Natural killer cell treated with Interleukin-12 subunit alpha and Interleukin-12 subunit beta and Interleukin-15 and Interleukin-18, amount 100 ng/mL, for 72 hours (primary cell): ENCODE measurements around the gene GJC1. TPM values are rescaled to one million over a fixed set of nuclear protein-coding genes. Genes with fewer than 3 reads are reported as not detected.

Experiments
- ATAC-seq, 2 donors: fragments of 150-1000 bp; cut with Tn5 transposase in 1 of 2; sonication (Bioruptor Pico), chemical (Tn5 transposase) in 1 of 2; 2 replicates each; pipeline ENCODE4 v1.10.0; 2021
- DNase-seq: peaks from one replicate; pipeline ENCODE4 v3.0.0; 2022; ENCODE audit warnings: low spot score
- H3K27ac Mint-ChIP-seq, 2 donors: 1 replicate in 1 of 2; 2 replicates in 1 of 2; pipeline ENCODE4 v1.8.0; 2022; ENCODE audit warnings: mixed read lengths in 2 of 2, mild to moderate bottlenecking in 1 of 2, moderate library complexity in 1 of 2
- H3K27me3 Mint-ChIP-seq, 2 donors: 1 replicate in 1 of 2; 2 replicates in 1 of 2; pipeline ENCODE4 v1.8.0; 2022; ENCODE audit warnings: mixed read lengths in 2 of 2
- H3K36me3 Mint-ChIP-seq: one replicate; pipeline ENCODE4 v1.8.0; 2022; ENCODE audit warnings: mixed read lengths
- H3K4me1 Mint-ChIP-seq, 2 donors: 1 replicate in 1 of 2; 2 replicates in 1 of 2; pipeline ENCODE4 v1.8.0; 2022; ENCODE audit warnings: low read depth in 2 of 2, mixed read lengths in 2 of 2, mild to moderate bottlenecking in 1 of 2
- H3K4me3 Mint-ChIP-seq: one replicate; pipeline ENCODE4 v1.8.0; 2022; ENCODE audit warnings: mixed read lengths
- H3K9me3 Mint-ChIP-seq: 2 replicates; pipeline ENCODE4 v1.8.0; 2022; ENCODE audit warnings: mixed read lengths
- total RNA-seq, 2 donors: library from RNA; stranded (reverse); gene quantifications; one replicate each; pipeline ENCODE4 v1.2.3, GENCODE V29; 2022

Gene GJC1
- total RNA-seq, 2 donors from 2014 or later, result 1.4 to 2.5 TPM

- H3K27me3 Mint-ChIP-seq, result peaks cover 0 to 8% of the 10 kb centered on the region in 2 donors
- H3K9me3 Mint-ChIP-seq, result no peaks in the 10 kb centered on the region
- H3K4me3 Mint-ChIP-seq, result peak overlapping the region; percentile 88
- no peak overlapping the region for H3K27ac Mint-ChIP-seq
- H3K4me1 Mint-ChIP-seq, result peaks cover 5 to 17% of the 10 kb centered on the region in 2 donors
- no peaks in the 10 kb centered on the region for H3K36me3 Mint-ChIP-seq
- DNase-seq (peak; percentile 86), ATAC-seq (peak; percentile 51 to 60)
Measured at GRCh38 chr17:44774271-44775135, 55.6 kb downstream of the GJC1 start.

- DNase-seq (no peak), ATAC-seq (no peak)
- Mint-ChIP-seq H3K9me3 (no peaks in the 10 kb centered on the region), H3K36me3 (no peaks in the 10 kb centered on the region), H3K4me3 (no peak overlapping the region), H3K27ac (no peak overlapping the region), H3K27me3 (peaks cover 0 to 8% of the 10 kb centered on the region in 2 donors), H3K4me1 (peaks cover 5 to 10% of the 10 kb centered on the region in 2 donors)
Measured at GRCh38 chr17:44773140-44773539, 56.9 kb downstream of the GJC1 start.

- DNase-seq, result no peak
- no peak overlapping the region for H3K4me3 Mint-ChIP-seq
- no peaks in the 10 kb centered on the region for H3K36me3 Mint-ChIP-seq
- peaks cover 5 to 10% of the 10 kb centered on the region in 2 donors for H3K4me1 Mint-ChIP-seq
- H3K9me3 Mint-ChIP-seq, result no peaks in the 10 kb centered on the region
- H3K27me3 Mint-ChIP-seq, result peaks cover 0 to 8% of the 10 kb centered on the region in 2 donors
- no peak overlapping the region for H3K27ac Mint-ChIP-seq
- ATAC-seq, result no peak
Measured at GRCh38 chr17:44772308-44773045, 57.6 kb downstream of the GJC1 start.

GRCh38 chr17:44770166-44770925 is 59.7 kb downstream of the GJC1 start:
- Mint-ChIP-seq H3K27ac (no peak overlapping the region), H3K27me3 (peaks cover 0 to 5% of the 10 kb centered on the region in 2 donors), H3K9me3 (no peaks in the 10 kb centered on the region), H3K4me3 (no peak overlapping the region), H3K36me3 (no peaks in the 10 kb centered on the region), H3K4me1 (peaks cover 3 to 5% of the 10 kb centered on the region in 2 donors)
- no peak for DNase-seq
- ATAC-seq, result no peak

GRCh38 chr17:44769647-44770084 is 60.4 kb downstream of the GJC1 start:
- no peak for ATAC-seq
- Mint-ChIP-seq H3K36me3 (no peaks in the 10 kb centered on the region), H3K4me3 (no peak overlapping the region), H3K9me3 (no peaks in the 10 kb centered on the region), H3K27me3 (peaks cover 0 to 5% of the 10 kb centered on the region in 2 donors), H3K27ac (no peak overlapping the region), H3K4me1 (peaks cover 0 to under 1% of the 10 kb centered on the region in 2 donors)
- DNase-seq, result no peak

GRCh38 chr17:44769230-44769629 is 60.9 kb downstream of the GJC1 start:
- Mint-ChIP-seq H3K27ac (no peak overlapping the region), H3K36me3 (no peaks in the 10 kb centered on the region)

GRCh38 chr17:44768505-44769142 is 61.5 kb downstream of the GJC1 start:
- Mint-ChIP-seq H3K9me3 (no peaks in the 10 kb centered on the region), H3K4me3 (no peak overlapping the region), H3K27me3 (peaks cover 0 to 5% of the 10 kb centered on the region in 2 donors), H3K4me1 (no peaks in the 10 kb centered on the region), H3K27ac (no peak overlapping the region), H3K36me3 (no peaks in the 10 kb centered on the region)
- ATAC-seq, result no peak
- DNase-seq, result no peak

More at GRCh38 chr17:44769230-44769629, 60.9 kb downstream of the GJC1 start:
- Mint-ChIP-seq H3K4me3 (no peak overlapping the region), H3K9me3 (no peaks in the 10 kb centered on the region), H3K4me1 (no peaks in the 10 kb centered on the region), H3K27me3 (peaks cover 0 to 5% of the 10 kb centered on the region in 2 donors)
- no peak for ATAC-seq
- no peak for DNase-seq

- ATAC-seq (no peak), DNase-seq (no peak)
- Mint-ChIP-seq H3K9me3 (no peaks in the 10 kb centered on the region), H3K27me3 (no peaks in the 10 kb centered on the region), H3K36me3 (no peaks in the 10 kb centered on the region), H3K4me1 (no peaks in the 10 kb centered on the region), H3K27ac (no peak overlapping the region), H3K4me3 (no peak overlapping the region)
Measured at GRCh38 chr17:44767493-44767892, 62.6 kb downstream of the GJC1 start.

- H3K4me3 Mint-ChIP-seq, result no peak overlapping the region
- H3K9me3 Mint-ChIP-seq, result no peaks in the 10 kb centered on the region
- no peak for DNase-seq
- H3K27me3 Mint-ChIP-seq, result no peaks in the 10 kb centered on the region
- H3K4me1 Mint-ChIP-seq, result no peaks in the 10 kb centered on the region
- ATAC-seq, result no peak
- no peaks in the 10 kb centered on the region for H3K36me3 Mint-ChIP-seq
- H3K27ac Mint-ChIP-seq, result no peak overlapping the region
Measured at GRCh38 chr17:44766409-44767038, 63.6 kb downstream of the GJC1 start.

GRCh38 chr17:44765965-44766364 is 64.1 kb downstream of the GJC1 start:
- no peaks in the 10 kb centered on the region for H3K36me3 Mint-ChIP-seq

GRCh38 chr17:44763170-44763569 is 66.9 kb downstream of the GJC1 start:
- Mint-ChIP-seq H3K4me3 (no peak overlapping the region), H3K27me3 (peaks cover 5 to 8% of the 10 kb centered on the region in 2 donors), H3K27ac (no peak overlapping the region), H3K9me3 (no peaks in the 10 kb centered on the region), H3K36me3 (no peaks in the 10 kb centered on the region), H3K4me1 (peaks cover 0 to under 1% of the 10 kb centered on the region in 2 donors)
- ATAC-seq (no peak), DNase-seq (no peak)

More at GRCh38 chr17:44765965-44766364, 64.1 kb downstream of the GJC1 start:
- no peak for DNase-seq
- Mint-ChIP-seq H3K4me3 (no peak overlapping the region), H3K4me1 (no peaks in the 10 kb centered on the region), H3K9me3 (no peaks in the 10 kb centered on the region), H3K27ac (no peak overlapping the region), H3K27me3 (peaks cover 5% of the 10 kb centered on the region in 2 donors)
- ATAC-seq, result no peak

GRCh38 chr17:44761932-44762810 is 67.9 kb downstream of the GJC1 start:
- DNase-seq (no peak), ATAC-seq (no peak)
- no peak overlapping the region for H3K4me3 Mint-ChIP-seq
- peaks cover 5 to 13% of the 10 kb centered on the region in 2 donors for H3K27me3 Mint-ChIP-seq
- peaks cover 0 to 3% of the 10 kb centered on the region in 2 donors for H3K4me1 Mint-ChIP-seq
- H3K27ac Mint-ChIP-seq, result no peak overlapping the region
- no peaks in the 10 kb centered on the region for H3K36me3 Mint-ChIP-seq
- H3K9me3 Mint-ChIP-seq, result no peaks in the 10 kb centered on the region
